ENCODE data around the gene CFAP70. TPM values are rescaled to one million over a fixed set of nuclear protein-coding genes. Genes with fewer than 3 reads are reported as not detected.
A peak's percentile ranks its signal among the peaks of the same experiment; 100 is the strongest.

The CFAP70 gene
- total RNA-seq, 1 experiment from 2014 or later = 0.39 TPM

DNA sequence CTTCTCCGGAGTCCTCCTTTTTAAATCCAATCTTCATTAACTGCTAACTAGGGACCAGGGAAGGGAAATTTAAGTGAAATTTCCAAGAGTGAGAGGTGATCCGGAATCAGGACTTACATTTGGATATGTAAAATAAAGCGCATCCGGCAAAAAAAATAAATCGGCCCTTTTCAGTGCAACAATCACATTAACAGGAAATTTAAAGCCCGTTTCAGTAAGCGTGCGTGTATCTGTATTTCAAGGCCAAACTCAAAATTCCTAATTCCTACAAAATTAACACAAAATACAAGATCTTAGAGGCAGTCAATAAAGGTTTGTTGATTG is 112.4 kb downstream of the CFAP70 start:
- no peaks in the 10 kb centered on the region for H3K27me3 ChIP-seq (replicated peaks; ENCODE audit: control insufficient read depth, insufficient read depth, low read length)
- Mint-ChIP-seq H3K4me3 (ENCODE audit: unreplicated experiment) (peak overlapping the region; percentile 99), H3K9me3 (ENCODE audit: unreplicated experiment) (no peaks in the 10 kb centered on the region), H3K27ac (ENCODE audit: unreplicated experiment) (peak overlapping the region; percentile 100), H3K4me1 (ENCODE audit: low read depth, unreplicated experiment) (peaks cover 42% of the 10 kb centered on the region), H3K27me3 (ENCODE audit: insufficient read depth, unreplicated experiment) (no peaks in the 10 kb centered on the region), H3K36me3 (ENCODE audit: insufficient read depth, unreplicated experiment) (peaks cover 98% of the 10 kb centered on the region)
- H3K4me3 ChIP-seq (ENCODE audit: low read depth, low read length) = peak overlapping the region; percentile 86
- POLR2A ChIA-PET = interaction anchor here (0.6 to 2.1 kb wide), 18 partner anchors 8 to 1395 kb away, joined by 3 to 31 read pairs (median 4); partner anchors contain the start of genes ADK, AP3M1, CFAP70 and ECD
- H3K4me1 ChIP-seq = 0 out of 2 replicates have a peak, but pooled peaks cover 13% of the 10 kb centered on the region
- peaks cover 6% of the 10 kb centered on the region for H3K36me3 ChIP-seq (ENCODE audit: control insufficient read depth, insufficient read depth, low read length)
- no peaks in the 10 kb centered on the region for H3K9me3 ChIP-seq
- BruUV-seq (replicated peaks) = TSS peak; percentile 60
- intact Hi-C loops (cut with micrococcal nuclease; ENCODE audit: unreplicated experiment) = no loop called here
- TF ChIP-seq, protein P1, sequence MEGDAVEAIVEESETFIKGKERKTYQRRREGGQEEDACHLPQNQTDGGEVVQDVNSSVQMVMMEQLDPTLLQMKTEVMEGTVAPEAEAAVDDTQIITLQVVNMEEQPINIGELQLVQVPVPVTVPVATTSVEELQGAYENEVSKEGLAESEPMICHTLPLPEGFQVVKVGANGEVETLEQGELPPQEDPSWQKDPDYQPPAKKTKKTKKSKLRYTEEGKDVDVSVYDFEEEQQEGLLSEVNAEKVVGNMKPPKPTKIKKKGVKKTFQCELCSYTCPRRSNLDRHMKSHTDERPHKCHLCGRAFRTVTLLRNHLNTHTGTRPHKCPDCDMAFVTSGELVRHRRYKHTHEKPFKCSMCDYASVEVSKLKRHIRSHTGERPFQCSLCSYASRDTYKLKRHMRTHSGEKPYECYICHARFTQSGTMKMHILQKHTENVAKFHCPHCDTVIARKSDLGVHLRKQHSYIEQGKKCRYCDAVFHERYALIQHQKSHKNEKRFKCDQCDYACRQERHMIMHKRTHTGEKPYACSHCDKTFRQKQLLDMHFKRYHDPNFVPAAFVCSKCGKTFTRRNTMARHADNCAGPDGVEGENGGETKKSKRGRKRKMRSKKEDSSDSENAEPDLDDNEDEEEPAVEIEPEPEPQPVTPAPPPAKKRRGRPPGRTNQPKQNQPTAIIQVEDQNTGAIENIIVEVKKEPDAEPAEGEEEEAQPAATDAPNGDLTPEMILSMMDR (IDR thresholded peaks at IDR 0.05; ENCODE audit: insufficient read depth in 1 of 2, low read depth in 1 of 2, low read length in 1 of 2, severe bottlenecking in 1 of 2, unreplicated experiment in 1 of 2) = no peak
- DNase-seq = no peak
- CTCF ChIA-PET = interaction anchor here (1.0 to 1.6 kb wide), 5 partner anchors 9 to 152 kb away, joined by 3 to 8 read pairs (median 6); partner anchors contain the start of genes ECD, FAM149B1 and P4HA1

DNA sequence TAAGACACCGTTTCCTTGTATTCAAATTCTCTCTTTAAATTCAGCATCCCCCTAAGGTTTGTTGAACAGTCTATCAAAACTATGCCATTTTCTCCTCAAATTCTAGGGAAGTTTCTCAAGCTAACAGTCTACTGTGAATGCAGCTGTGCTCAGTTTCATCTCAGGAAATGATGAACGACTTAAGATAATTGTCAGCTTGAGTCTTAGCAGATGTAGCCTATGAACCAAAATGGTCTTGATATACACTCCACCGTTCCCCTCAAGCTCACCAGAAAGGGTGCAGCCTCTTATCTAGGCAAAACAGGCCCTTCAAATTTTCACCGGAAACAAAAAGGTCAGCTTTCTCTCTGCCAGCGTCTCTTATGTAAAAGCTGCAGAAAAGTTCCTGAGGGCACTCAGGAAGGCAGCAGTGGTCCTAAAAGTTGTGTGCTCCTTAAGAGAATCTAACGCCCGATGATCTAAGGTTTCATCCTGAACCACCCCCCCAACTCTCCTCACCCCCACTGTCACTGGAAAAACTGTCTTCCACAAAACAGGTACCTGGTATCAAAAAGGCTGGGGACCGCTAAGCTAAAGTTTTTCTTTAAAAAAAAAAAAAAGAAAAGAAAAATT is 113.7 kb downstream of the CFAP70 start:
- ChIA-PET POLR2A (interaction anchor here (0.6 kb wide), 1 partner anchor 28 kb away, joined by 3 read pairs; no protein-coding TSS in a partner anchor), CTCF (interaction anchor here (0.6 kb wide), 1 partner anchor 409 kb away, joined by 3 read pairs; no protein-coding TSS in a partner anchor)
- no peak for DNase-seq
- Mint-ChIP-seq H3K27me3 (ENCODE audit: insufficient read depth, unreplicated experiment) (no peaks in the 10 kb centered on the region), H3K4me3 (ENCODE audit: unreplicated experiment) (peak overlapping the region; percentile 99), H3K9me3 (ENCODE audit: unreplicated experiment) (no peaks in the 10 kb centered on the region), H3K36me3 (ENCODE audit: insufficient read depth, unreplicated experiment) (peaks cover 98% of the 10 kb centered on the region), H3K27ac (ENCODE audit: unreplicated experiment) (peak overlapping the region; percentile 100), H3K4me1 (ENCODE audit: low read depth, unreplicated experiment) (peaks cover 31% of the 10 kb centered on the region)
- peaks cover 7% of the 10 kb centered on the region for H3K36me3 ChIP-seq (ENCODE audit: control insufficient read depth, insufficient read depth, low read length)
- no peaks in the 10 kb centered on the region for H3K27me3 ChIP-seq (replicated peaks; ENCODE audit: control insufficient read depth, insufficient read depth, low read length)
- H3K4me3 ChIP-seq (ENCODE audit: low read depth, low read length) = peak overlapping the region; percentile 86
- no TSS peak for BruUV-seq (replicated peaks)
- no peaks in the 10 kb centered on the region for H3K9me3 ChIP-seq
- 0 out of 2 replicates have a peak, but pooled peaks cover 13% of the 10 kb centered on the region for H3K4me1 ChIP-seq
- intact Hi-C loops (cut with micrococcal nuclease; ENCODE audit: unreplicated experiment) = no loop called here
- TF ChIP-seq, protein P1 (IDR thresholded peaks at IDR 0.05; ENCODE audit: insufficient read depth in 1 of 2, low read depth in 1 of 2, low read length in 1 of 2, severe bottlenecking in 1 of 2, unreplicated experiment in 1 of 2) = no peak

DNA sequence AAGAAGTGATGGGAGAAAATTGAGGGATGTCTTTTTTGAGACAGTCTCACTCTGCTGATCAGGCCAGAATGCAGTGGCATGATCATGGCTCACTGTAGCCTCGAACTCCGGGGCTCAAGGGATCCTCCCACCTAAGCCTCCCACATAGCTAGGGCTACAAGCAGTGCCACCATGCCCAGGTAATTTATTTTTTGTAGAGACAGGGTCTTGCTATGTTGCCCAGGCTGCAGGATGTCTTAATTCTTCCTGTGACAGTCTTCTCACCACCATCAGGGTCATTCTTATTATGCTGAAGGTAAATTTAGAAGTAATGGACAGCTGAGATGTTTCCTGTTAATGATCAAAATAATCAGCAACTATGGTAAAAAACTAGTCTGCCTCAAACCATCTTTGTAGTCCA is 118.8 kb downstream of the CFAP70 start:
- Mint-ChIP-seq H3K27me3 (ENCODE audit: insufficient read depth, unreplicated experiment) (no peaks in the 10 kb centered on the region), H3K9me3 (ENCODE audit: unreplicated experiment) (no peaks in the 10 kb centered on the region), H3K4me3 (ENCODE audit: unreplicated experiment) (no peak overlapping the region), H3K4me1 (ENCODE audit: low read depth, unreplicated experiment) (peaks cover 8% of the 10 kb centered on the region), H3K36me3 (ENCODE audit: insufficient read depth, unreplicated experiment) (peaks cover 94% of the 10 kb centered on the region), H3K27ac (ENCODE audit: unreplicated experiment) (no peak overlapping the region)
- Histone ChIP-seq H3K27me3 (replicated peaks; ENCODE audit: control insufficient read depth, insufficient read depth, low read length) (no peaks in the 10 kb centered on the region), H3K9me3 (no peaks in the 10 kb centered on the region), H3K36me3 (ENCODE audit: control insufficient read depth, insufficient read depth, low read length) (peaks cover 8% of the 10 kb centered on the region), H3K4me1 (0 out of 2 replicates have a peak, but pooled peaks cover 4% of the 10 kb centered on the region), H3K4me3 (ENCODE audit: low read depth, low read length) (no peak overlapping the region)
- intact Hi-C loops (cut with micrococcal nuclease; ENCODE audit: unreplicated experiment) = no loop called here
- no TSS peak for BruUV-seq (replicated peaks)
- ChIA-PET CTCF (no interaction called here), POLR2A (no interaction called here)
- TF ChIP-seq, protein P1 (IDR thresholded peaks at IDR 0.05; ENCODE audit: insufficient read depth in 1 of 2, low read depth in 1 of 2, low read length in 1 of 2, severe bottlenecking in 1 of 2, unreplicated experiment in 1 of 2) = no peak
- DNase-seq = no peak
